ELR (cell line): ENCODE results near the gene RARA.
A peak's percentile ranks its signal among the peaks of the same experiment; 100 is the strongest.

Experiments
- DNase-seq: peaks from one replicate; pipeline ENCODE4 v3.0.0-alpha.2; 2015; ENCODE audit warnings: low read depth

Gene RARA

DNA sequence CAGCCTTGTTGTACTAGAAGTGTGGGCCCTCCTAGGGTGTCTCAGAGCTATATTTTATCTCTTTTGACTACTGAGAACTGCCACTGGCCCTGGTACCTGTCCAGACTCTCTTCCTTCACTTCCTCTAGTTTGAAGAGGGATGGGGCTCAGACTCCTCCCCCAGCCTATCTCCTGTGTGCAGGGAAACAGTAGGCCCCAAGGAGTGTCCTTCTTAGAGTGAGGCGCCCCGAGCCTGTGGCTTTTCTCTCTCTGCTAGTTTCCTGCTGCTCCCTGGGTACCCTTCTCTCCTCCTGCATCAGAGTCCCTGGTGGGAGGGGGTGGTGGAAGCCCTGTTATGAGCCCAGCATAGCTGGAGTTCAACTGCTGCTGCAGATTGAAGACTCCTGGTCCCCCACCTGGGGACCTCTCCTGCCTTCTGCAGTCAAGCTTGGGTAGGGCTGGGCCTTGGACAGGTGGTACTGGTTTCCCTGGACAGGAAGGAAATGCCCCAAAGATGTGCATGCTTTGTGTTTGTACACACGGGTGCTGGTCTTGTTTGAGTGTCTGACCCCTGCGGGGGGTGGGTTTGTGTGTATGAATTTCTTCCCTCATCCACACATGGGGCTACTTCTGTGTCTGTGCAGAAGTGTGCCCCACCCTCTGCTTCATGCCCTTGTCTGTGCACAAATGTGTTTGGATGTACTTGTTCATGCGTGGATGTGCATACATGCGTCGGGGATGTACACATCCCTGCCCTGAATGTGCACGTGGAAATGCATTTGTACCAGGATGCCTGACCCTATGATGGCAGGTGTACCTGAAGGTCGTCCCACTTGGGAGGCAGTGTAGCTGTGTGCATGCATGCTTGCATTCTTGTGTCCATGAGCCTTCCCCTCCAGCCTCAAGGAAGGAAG lies 6.9 kb downstream of the RARA start:
- no peak for DNase-seq

DNA sequence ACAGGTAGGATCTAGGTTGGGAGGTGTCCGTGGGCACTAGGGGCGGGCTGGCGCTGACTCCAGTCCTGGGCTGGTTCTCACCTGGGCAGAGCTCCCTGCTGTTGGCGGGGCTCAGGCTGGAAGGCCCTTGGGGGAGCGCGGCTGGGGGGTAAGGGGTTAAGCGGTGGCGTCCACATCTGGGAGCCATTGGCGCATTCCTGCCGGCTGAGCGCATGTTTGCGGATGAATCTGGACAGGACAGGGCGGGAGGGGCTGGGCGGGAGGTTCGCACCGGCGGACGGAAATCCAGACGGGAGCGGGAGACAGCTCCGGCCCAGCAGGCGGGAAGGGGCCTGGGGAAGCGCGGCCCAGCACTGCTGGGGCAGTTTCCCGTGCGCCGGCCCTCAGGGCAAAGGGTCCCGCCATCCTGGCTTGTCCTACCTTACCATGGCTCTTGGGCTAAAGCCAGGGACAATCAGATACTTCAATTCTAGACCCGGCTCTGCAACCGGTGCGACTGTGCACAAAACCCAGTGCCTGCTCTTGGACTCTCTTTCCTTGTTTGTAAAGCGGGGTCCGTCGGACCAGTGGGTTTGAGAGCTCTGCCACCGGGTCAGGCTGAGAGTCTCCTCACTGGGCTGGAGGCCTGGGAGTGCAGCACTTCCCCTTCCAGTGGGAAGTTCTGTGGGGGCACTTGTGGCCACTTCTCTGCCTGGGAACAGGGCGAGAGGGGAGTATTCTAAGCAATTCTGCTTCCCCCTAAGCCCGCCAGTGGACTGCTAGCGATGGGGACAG lies 7.8 kb downstream of the RARA start:
- peak; percentile 90 for DNase-seq

GRCh38 chr17:40317345-40317873 lies 8.4 kb downstream of the RARA start:
- peak; percentile 87 for DNase-seq

- peak; percentile 98 for DNase-seq
These were observed 9.2 kb downstream of the RARA start for GRCh38 chr17:40317880-40318829.

- DNase-seq = peak; percentile 44
These were observed 9.9 kb downstream of the RARA start for GRCh38 chr17:40318830-40319391.

- DNase-seq = no peak
These were observed 10.9 kb downstream of the RARA start for GRCh38 chr17:40319651-40320540.

DNA sequence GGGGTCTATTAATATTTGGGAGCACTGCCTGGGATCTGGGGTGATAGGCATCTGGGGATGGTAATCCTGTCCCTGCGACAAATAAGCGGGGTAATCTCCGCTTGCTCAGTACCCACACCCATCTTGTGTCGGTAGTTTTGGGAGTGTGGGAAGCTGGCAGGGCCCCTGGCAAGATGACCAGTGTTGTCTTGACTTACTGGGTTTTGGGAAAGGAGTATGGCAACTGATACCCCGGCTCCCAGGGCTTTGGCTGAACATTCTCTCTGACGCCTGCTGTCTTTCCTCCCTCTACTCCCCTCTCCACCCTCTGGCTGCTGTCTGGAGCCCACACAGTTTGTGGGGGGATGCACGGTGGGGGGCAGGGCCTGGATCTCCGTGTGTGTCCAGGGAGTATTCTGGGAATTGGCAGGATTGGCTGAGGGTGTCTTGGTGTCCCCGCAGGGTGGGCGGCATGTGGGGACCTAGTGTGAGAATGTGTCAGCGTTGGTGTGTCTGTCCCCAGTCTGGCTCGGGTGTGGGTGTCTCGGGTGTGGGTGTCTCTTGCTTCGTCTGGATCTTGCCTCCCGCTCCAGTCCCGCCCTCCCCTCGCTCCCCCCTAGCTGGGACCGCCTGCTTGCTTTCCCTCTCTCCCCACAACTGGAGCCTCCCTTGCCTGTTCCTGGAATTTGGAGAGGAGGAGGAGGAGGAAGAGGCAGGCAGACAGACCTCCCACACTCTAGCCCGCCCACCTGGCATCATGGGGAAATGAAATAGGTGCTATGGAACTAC lies 12.0 kb downstream of the RARA start:
- no peak for DNase-seq

DNA sequence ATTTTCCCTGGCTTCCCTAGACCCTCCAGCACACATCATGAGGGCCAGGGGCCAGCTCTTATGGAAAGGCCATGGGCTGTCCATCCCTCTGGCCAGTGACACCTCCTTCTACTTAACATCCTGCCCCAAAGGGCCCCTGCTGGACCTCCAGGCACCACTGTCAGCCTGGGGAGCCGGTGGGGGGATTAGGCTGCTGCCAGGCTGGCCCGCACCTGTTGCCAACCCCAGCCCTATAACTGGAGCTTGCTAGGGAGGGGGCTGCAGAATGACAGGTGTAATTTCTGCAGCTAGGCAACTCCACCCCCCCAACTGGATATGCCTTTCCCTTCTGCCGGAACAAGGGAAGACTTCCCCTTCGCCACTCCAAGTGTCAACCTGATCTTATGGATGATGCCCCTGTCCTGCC lies 12.5 kb downstream of the RARA start:
- no peak for DNase-seq

- DNase-seq = no peak
These were observed 13.0 kb downstream of the RARA start for GRCh38 chr17:40321961-40322357.

GRCh38 chr17:40322358-40323315 lies 13.7 kb downstream of the RARA start:
- DNase-seq = peak; percentile 92

- DNase-seq = peak; percentile 65
These were observed 14.7 kb downstream of the RARA start for GRCh38 chr17:40323391-40324381.

DNA sequence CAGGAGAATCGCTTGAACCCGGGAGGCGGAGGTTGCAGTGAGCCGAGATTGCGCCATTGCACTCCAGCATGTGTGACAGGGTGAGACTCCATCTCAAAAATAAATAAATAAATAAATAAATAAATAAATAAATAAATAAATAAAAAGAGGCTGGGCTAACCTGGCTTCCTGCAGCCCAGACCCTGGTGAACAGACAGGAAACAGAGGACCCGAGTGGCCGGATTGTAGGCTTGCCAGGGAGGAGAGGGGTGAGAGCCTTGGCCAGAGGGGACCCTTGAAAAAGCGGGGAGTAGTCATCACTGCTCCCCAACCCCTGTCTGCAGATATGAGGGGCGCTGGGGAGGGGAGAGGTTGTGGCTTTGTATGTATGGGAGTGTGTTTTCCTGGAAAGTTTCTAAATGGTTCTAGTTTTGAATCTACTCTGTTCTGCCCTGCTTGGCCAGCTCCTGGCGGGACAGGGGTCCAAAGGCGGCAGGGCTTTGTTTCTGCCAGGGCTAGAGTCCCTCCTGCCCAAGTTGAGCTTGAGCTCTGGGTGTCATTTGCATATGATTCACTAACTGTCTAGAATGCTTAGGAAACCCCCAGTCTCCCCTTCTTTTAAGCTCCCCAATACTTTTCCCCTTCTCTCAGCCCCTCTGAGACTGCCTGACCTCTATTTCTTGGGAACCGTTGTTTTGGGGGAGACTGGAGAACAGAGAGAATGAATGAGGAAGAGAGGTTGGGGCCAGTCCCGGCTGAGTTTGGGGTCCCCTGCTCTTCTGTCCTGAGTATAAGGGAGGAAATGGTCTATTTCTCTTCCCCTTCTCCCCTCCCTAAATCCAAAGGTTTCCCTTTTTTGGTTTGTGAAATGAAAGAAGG lies 16.4 kb downstream of the RARA start:
- no peak for DNase-seq

- DNase-seq = no peak
These were observed 17.2 kb downstream of the RARA start for GRCh38 chr17:40326014-40326831.

DNA sequence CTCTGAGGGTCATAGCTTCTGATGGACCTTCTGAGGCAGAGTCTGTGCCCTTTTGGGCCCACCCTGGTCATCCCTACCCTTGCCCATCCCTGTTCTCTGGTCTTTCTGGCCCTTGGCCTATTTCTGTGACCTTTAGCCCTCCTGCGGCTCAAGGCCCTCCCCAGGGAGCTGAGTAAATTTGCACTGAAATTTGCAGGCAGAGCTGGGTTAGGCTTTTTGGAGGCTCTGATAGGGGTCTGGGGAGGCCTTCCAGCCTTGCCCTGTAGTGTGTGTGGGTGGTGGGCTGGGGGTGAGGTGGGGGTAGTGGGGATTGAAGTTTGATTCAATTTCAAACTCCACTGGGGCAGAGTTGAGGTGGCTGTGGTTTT lies 17.8 kb downstream of the RARA start:
- no peak for DNase-seq

- no peak for DNase-seq
These were observed 18.3 kb downstream of the RARA start for GRCh38 chr17:40327244-40327729.
